Sigmoid colon (tissue), 4 donors: ENCODE results near the gene RBFOX1.

Source experiments
- EP300 ChIP-seq, 4 donors: sonication (generic); formaldehyde crosslinking; IDR thresholded peaks; one replicate each; pipeline ENCODE4 v1.6.1; 2017; ENCODE audit warnings: antibody characterized with exemption in 4 of 4
- TF ChIP-seq, protein P1 (sequence below), 4 experiments: fragments of 450-650 bp in 3 of 4; fragments of 200-600 bp in 1 of 4; IDR thresholded peaks; one replicate each; pipeline ENCODE4 v1.5.1; 2016 to 2019; ENCODE audit warnings: antibody characterized with exemption in 4 of 4, mild to moderate bottlenecking in 3 of 4, moderate library complexity in 2 of 4

- TF ChIP-seq, protein P1, sequence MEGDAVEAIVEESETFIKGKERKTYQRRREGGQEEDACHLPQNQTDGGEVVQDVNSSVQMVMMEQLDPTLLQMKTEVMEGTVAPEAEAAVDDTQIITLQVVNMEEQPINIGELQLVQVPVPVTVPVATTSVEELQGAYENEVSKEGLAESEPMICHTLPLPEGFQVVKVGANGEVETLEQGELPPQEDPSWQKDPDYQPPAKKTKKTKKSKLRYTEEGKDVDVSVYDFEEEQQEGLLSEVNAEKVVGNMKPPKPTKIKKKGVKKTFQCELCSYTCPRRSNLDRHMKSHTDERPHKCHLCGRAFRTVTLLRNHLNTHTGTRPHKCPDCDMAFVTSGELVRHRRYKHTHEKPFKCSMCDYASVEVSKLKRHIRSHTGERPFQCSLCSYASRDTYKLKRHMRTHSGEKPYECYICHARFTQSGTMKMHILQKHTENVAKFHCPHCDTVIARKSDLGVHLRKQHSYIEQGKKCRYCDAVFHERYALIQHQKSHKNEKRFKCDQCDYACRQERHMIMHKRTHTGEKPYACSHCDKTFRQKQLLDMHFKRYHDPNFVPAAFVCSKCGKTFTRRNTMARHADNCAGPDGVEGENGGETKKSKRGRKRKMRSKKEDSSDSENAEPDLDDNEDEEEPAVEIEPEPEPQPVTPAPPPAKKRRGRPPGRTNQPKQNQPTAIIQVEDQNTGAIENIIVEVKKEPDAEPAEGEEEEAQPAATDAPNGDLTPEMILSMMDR (IDR thresholded peaks at IDR 0.05): no peak
- no peak for TF ChIP-seq EP300 (IDR thresholded peaks at IDR 0.05)
These were observed 382.1 kb downstream of the RBFOX1 start for GRCh38 chr16:7714775-7715174.
